HepG2 (cell line): ENCODE results near the gene PDXDC1. TPM values are rescaled to one million over a fixed set of nuclear protein-coding genes. Genes with fewer than 3 reads are reported as not detected.

Experiments
- ATAC-seq: fragments of 200-7000 bp; cut with Tn5 transposase; 3 replicates; pipeline ENCODE4 v1.9.1; 2020; ENCODE audit warnings: mild to moderate bottlenecking, moderate library complexity
- BruUV-seq: library from RNA; stranded (reverse); fragments of 400-500 nt; replicated peaks from 2 replicates; lab custom pipeline; 2021; lab: Mats Ljungman, UMichigan
- CTCF ChIA-PET: fragments of 300-600 bp; formaldehyde crosslinking; extraction: SDS; loops from one replicate; lab custom pipeline; 2021; ENCODE audit warnings: low total read pairs, inconsistent platforms, low intra/inter-chr PET ratio; lab: Yijun Ruan, JAX
- POLR2A ChIA-PET: fragments of 350-600 bp; sonication (Branson Sonifier 250); formaldehyde crosslinking; loops from one replicate; lab custom pipeline; 2020; ENCODE audit warnings: antibody characterized with exemption, inconsistent platforms; lab: Yijun Ruan, JAX
- DNase-seq: peaks from one replicate; pipeline ENCODE4 v3.0.0-alpha.2; 2015; ENCODE audit warnings: low spot score
- FAIRE-seq: peaks from 3 replicates; lab custom pipeline; 2011; peaks lifted over from hg19 to GRCh38; lab: Jason Lieb, UNC
- H2AFZ ChIP-seq: one replicate; pipeline ENCODE4 v1.6.1; 2011; ENCODE audit warnings: low read length, inconsistent platforms
- H3K27ac ChIP-seq: fragments of 300-600 bp; 3 replicates; pipeline ENCODE4 v1.8.0; 2011; ENCODE audit warnings: mixed run types, mild to moderate bottlenecking, mixed read lengths, low read length, inconsistent platforms; ENCODE audit not compliant: insufficient read depth; ENCODE audit errors: extremely low read length
- H3K27me3 ChIP-seq, 2 experiments: fragments of 200-600 bp in 1 of 2; 2 replicates in 1 of 2; 3 replicates in 1 of 2; pipeline versions ENCODE4 v1.6.0 to v1.8.0; 2011; ENCODE audit warnings: low read length in 2 of 2, mild to moderate bottlenecking in 2 of 2, moderate library complexity in 2 of 2, inconsistent platforms in 1 of 2; ENCODE audit not compliant: insufficient read depth in 2 of 2, control insufficient read depth in 1 of 2
- H3K36me3 ChIP-seq, 2 experiments: fragments of 200-600 bp in 1 of 2; replicated peaks in 1 of 2; 2 replicates in 1 of 2; 3 replicates in 1 of 2; pipeline versions ENCODE4 v1.5.1 to v1.8.0; 2011; ENCODE audit warnings: low read length in 2 of 2, inconsistent platforms in 1 of 2; ENCODE audit not compliant: insufficient read depth in 2 of 2, control insufficient read depth in 1 of 2
- H3K4me1 ChIP-seq: 2 replicates; pipeline ENCODE4 v1.5.1; 2012; ENCODE audit warnings: low read length, inconsistent platforms; ENCODE audit not compliant: insufficient read depth
- H3K4me2 ChIP-seq: 2 replicates; pipeline ENCODE4 v1.6.0; 2011; ENCODE audit warnings: low read depth, low read length, inconsistent platforms
- H3K4me3 ChIP-seq, 3 experiments: fragments of 200-600 bp in 1 of 3; sonication (generic), shearing (Covaris generic) in 1 of 3; replicated peaks in 1 of 3; 2 replicates each; pipeline ENCODE4 v1.5.1; 2011 to 2016; ENCODE audit warnings: low read length in 3 of 3, inconsistent platforms in 2 of 3, low read depth in 2 of 3, mild to moderate bottlenecking in 2 of 3, control low read depth in 1 of 3, mixed read lengths in 1 of 3; ENCODE audit not compliant: insufficient read depth in 1 of 3
- H3K79me2 ChIP-seq: one replicate; pipeline ENCODE4 v1.6.1; 2011; ENCODE audit warnings: low read length, inconsistent platforms; ENCODE audit not compliant: insufficient read depth
- H3K9ac ChIP-seq: 2 replicates; pipeline ENCODE4 v1.6.0; 2011; ENCODE audit warnings: mild to moderate bottlenecking, low read depth, low read length, inconsistent platforms; ENCODE audit not compliant: insufficient read depth
- H3K9me3 ChIP-seq: 2 replicates; pipeline ENCODE4 v1.5.1; 2012; ENCODE audit warnings: mild to moderate bottlenecking, low read length
- H4K20me1 ChIP-seq: 2 replicates; pipeline ENCODE4 v1.6.0; 2011; ENCODE audit warnings: inconsistent platforms, mild to moderate bottlenecking, low read length, moderate library complexity; ENCODE audit not compliant: insufficient read depth
- HNRNPLL ChIP-seq: fragments of 200-400 bp; formaldehyde crosslinking; IDR thresholded peaks from 2 replicates; pipeline ENCODE4 v1.6.1; 2017; ENCODE audit warnings: mild to moderate bottlenecking, low read depth, low read length; ENCODE audit not compliant: poor library complexity, severe bottlenecking
- ISL2 ChIP-seq: sonication (generic); formaldehyde crosslinking; IDR thresholded peaks from 2 replicates; pipeline ENCODE4 v1.5.0; 2020; ENCODE audit warnings: missing genetic modification reagents
- KDM2A ChIP-seq: sonication (generic); formaldehyde crosslinking; IDR thresholded peaks from 2 replicates; pipeline ENCODE4 v1.4.0; 2020; ENCODE audit warnings: low read depth, missing genetic modification reagents, borderline replicate concordance
- KLF12 ChIP-seq: sonication (generic); formaldehyde crosslinking; IDR thresholded peaks from 2 replicates; pipeline ENCODE4 v1.4.0; 2020; ENCODE audit warnings: missing genetic modification reagents, borderline replicate concordance
- MED13 ChIP-seq: sonication (generic); formaldehyde crosslinking; IDR thresholded peaks from 2 replicates; pipeline ENCODE4 v1.5.0; 2020; ENCODE audit warnings: missing genetic modification reagents
- NR2F6 ChIP-seq, 2 experiments: IDR thresholded peaks; 2 replicates each; pipeline ENCODE4 v1.6.1; 2016; ENCODE audit warnings: antibody characterized with exemption in 1 of 2, mild to moderate bottlenecking in 1 of 2
- POLR2A ChIP-seq, 2 experiments: IDR thresholded peaks; 2 replicates each; pipeline ENCODE4 v1.6.1; 2011; ENCODE audit warnings: low read depth in 2 of 2, low read length in 2 of 2, mild to moderate bottlenecking in 1 of 2, moderate library complexity in 1 of 2; ENCODE audit not compliant: insufficient read depth in 1 of 2
- XRCC5 ChIP-seq: fragments of 200-400 bp; formaldehyde crosslinking; optimal IDR thresholded peaks from 2 replicates; pipeline ENCODE3; 2017; ENCODE audit warnings: mild to moderate bottlenecking, low read length
- ZBTB38 ChIP-seq: sonication (generic); formaldehyde crosslinking; IDR thresholded peaks from 2 replicates; pipeline ENCODE4 v1.5.1; 2020; ENCODE audit warnings: mild to moderate bottlenecking, missing genetic modification reagents
- ZNF333 ChIP-seq: sonication (generic); formaldehyde crosslinking; IDR thresholded peaks from 2 replicates; pipeline ENCODE4 v1.4.0; 2020; ENCODE audit warnings: mild to moderate bottlenecking, missing genetic modification reagents, borderline replicate concordance
- ZNF34 ChIP-seq: sonication (generic); formaldehyde crosslinking; IDR thresholded peaks from 2 replicates; pipeline ENCODE4 v1.4.0; 2020; ENCODE audit warnings: mild to moderate bottlenecking, missing genetic modification reagents, borderline replicate concordance
- ZNF703 ChIP-seq: sonication (generic); formaldehyde crosslinking; IDR thresholded peaks from 2 replicates; pipeline ENCODE4 v1.5.1; 2020; ENCODE audit warnings: missing genetic modification reagents, mild to moderate bottlenecking, moderate library complexity, borderline replicate concordance
- ZNF747 ChIP-seq: sonication (generic); formaldehyde crosslinking; IDR thresholded peaks from 2 replicates; pipeline ENCODE4 v1.8.1; 2023; ENCODE audit warnings: missing genetic modification reagents, mild to moderate bottlenecking, borderline replicate concordance
- WGBS: methylation state at CpG from one replicate; pipeline ENCODE4 v1.1.6; 2017; ENCODE audit warnings: low lambda C conversion rate; 5-methylcytosine and 5-hydroxymethylcytosine counted together
- in situ Hi-C: cut with HindIII; loops from 2 replicates; pipeline ENCODE4 v1.10.0; 2017; ENCODE audit warnings: low pct_unique_long_range_greater_than_20kb; ENCODE audit not compliant: extremely low pct_ligation_motif_present
- intact Hi-C: fragments of 100-400 bp; cut with micrococcal nuclease; formaldehyde crosslinking; loops from one replicate; pipeline ENCODE4 v1.10.0; 2022; ENCODE audit not compliant: unreplicated experiment
- polyA plus RNA-seq, 8 experiments: library from polyadenylated mRNA; depleted of rRNA in 3 of 8; stranded (reverse) in 7 of 8; unstranded in 1 of 8; fragments of >200 nt; fragmentation: Illumina TruSeq in 4 of 8; extraction: Trizol in 4 of 8; gene quantifications; 2 replicates each; pipeline versions ENCODE4 v1.2.1 to v1.2.3, GENCODE V29; 2011 to 2016; ENCODE audit warnings: low read depth in 4 of 8, missing spikeins in 1 of 8, mixed read lengths in 1 of 8; ENCODE audit not compliant: insufficient read depth in 1 of 8
- total RNA-seq, 5 experiments: library from RNA; depleted of rRNA; stranded (reverse); fragments of >200 nt; fragmentation: Illumina TruSeq; extraction: Trizol; gene quantifications; 2 replicates each; pipeline ENCODE4 v1.2.3, GENCODE V29; 2016; ENCODE audit warnings: low read depth in 1 of 5
- TF ChIP-seq, protein P1 (sequence below): sonication (generic); formaldehyde crosslinking; IDR thresholded peaks from 2 replicates; pipeline ENCODE4 v1.4.0; 2020; ENCODE audit warnings: missing genetic modification reagents
- TF ChIP-seq, protein P2 (sequence below): sonication (generic); formaldehyde crosslinking; IDR thresholded peaks from 2 replicates; pipeline ENCODE4 v1.4.0; 2020; ENCODE audit warnings: mild to moderate bottlenecking, missing genetic modification reagents, borderline replicate concordance
- TF ChIP-seq, protein P3 (sequence below): sonication (generic); formaldehyde crosslinking; IDR thresholded peaks from 2 replicates; pipeline ENCODE4 v1.4.0; 2020; ENCODE audit warnings: low read depth, mild to moderate bottlenecking, missing genetic modification reagents

PDXDC1 gene
- total and polyA plus RNA-seq, 2 of the 13 experiments (the other 11 are each of a cell fraction or from before 2014, with no cell fraction given) = 133 to 169 TPM

GRCh38 chr16:15037003-15037402, 62.2 kb downstream of the PDXDC1 start:
- ATAC-seq (no peak), FAIRE-seq (no peak), DNase-seq (no peak)
- no peaks in the 10 kb centered on the region for H3K9me3 ChIP-seq
- no peak overlapping the region for H3K9ac ChIP-seq
- H3K4me3 ChIP-seq = no peak overlapping the region
- H3K4me1 ChIP-seq = no peaks in the 10 kb centered on the region
- intact Hi-C loops = no loop called here
- no peaks in the 10 kb centered on the region for H4K20me1 ChIP-seq
- no peak overlapping the region for H3K4me2 ChIP-seq
- in situ Hi-C loops = no loop called here
- H2AFZ ChIP-seq = no peak overlapping the region
- no peaks in the 10 kb centered on the region for H3K27me3 ChIP-seq
- H3K36me3 ChIP-seq = peaks cover 66 to 97% of the 10 kb centered on the region in 2 experiments
- TF ChIP-seq ISL2 = no peak
- no peak for TF ChIP-seq ZNF34 (CRISPR knock-in tag)
- no peak for TF ChIP-seq KDM2A (CRISPR knock-in tag)
- TF ChIP-seq, protein P1, sequence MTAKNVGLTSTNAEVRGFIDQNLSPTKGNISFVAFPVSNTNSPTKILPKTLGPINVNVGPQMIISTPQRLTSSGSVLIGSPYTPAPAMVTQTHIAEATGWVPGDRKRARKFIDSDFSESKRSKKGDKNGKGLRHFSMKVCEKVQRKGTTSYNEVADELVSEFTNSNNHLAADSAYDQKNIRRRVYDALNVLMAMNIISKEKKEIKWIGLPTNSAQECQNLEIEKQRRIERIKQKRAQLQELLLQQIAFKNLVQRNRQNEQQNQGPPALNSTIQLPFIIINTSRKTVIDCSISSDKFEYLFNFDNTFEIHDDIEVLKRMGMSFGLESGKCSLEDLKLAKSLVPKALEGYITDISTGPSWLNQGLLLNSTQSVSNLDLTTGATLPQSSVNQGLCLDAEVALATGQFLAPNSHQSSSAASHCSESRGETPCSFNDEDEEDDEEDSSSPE (CRISPR knock-in tag) = no peak
- TF ChIP-seq POLR2A (IDR thresholded peaks at IDR 0.05; ENCODE audit: insufficient read depth in 1 of 2, low read depth in 2 of 2, low read length in 2 of 2) = peak in 1 of 2 experiments; percentile 34; a peak in 1 of 4 replicates
- CTCF ChIA-PET = no interaction called here
- no peaks in the 10 kb centered on the region for H3K79me2 ChIP-seq
- BruUV-seq = TSS peak; percentile 43
- 96% methylated on average over 10 of the region's 10 CpGs for WGBS
- POLR2A ChIA-PET = interaction anchor here (1.0 kb wide), 1 partner anchor 15 kb away, joined by 3 read pairs; no protein-coding TSS in a partner anchor
- no peak overlapping the region for H3K27ac ChIP-seq

DNA sequence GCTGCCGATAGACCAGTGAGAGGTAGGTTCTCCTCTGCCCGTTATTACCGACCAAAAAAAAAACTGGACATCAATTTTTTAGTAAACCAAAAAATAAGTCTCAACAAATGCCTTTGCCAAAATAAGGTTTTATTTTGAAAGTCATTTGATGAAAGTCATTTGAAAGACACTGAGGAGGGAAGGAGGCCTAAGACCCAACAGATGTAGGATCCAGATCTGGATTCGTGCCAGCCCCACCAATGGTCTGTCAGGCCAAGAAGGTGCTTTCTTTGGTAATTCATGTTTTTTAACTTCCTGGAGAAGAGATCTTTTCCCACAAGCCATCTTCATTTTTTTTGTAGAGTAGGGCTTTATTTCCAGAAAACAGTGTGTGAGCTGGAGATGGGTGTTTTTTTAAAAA, 62.9 kb downstream of the PDXDC1 start:
- FAIRE-seq = no peak
- no peak for ATAC-seq
- Histone ChIP-seq H4K20me1 (no peaks in the 10 kb centered on the region), H3K36me3 (peaks cover 61 to 90% of the 10 kb centered on the region in 2 experiments), H3K4me2 (no peak overlapping the region), H3K79me2 (no peaks in the 10 kb centered on the region), H3K4me3 (no peak overlapping the region), H3K9ac (no peak overlapping the region), H3K4me1 (no peaks in the 10 kb centered on the region), H3K27me3 (no peaks in the 10 kb centered on the region), H3K9me3 (no peaks in the 10 kb centered on the region), H3K27ac (no peak overlapping the region), H2AFZ (no peak overlapping the region)
- in situ Hi-C loops (no loop called here), intact Hi-C loops (no loop called here)
- no TSS peak for BruUV-seq
- POLR2A ChIA-PET = no interaction called here
- DNase-seq = no peak
- WGBS = 95% methylated on average over 4 of the region's 4 CpGs
- CTCF ChIA-PET = no interaction called here
- TF ChIP-seq NR2F6 (IDR thresholded peaks at IDR 0.05) (no peak), NR2F6 (CRISPR knock-in tag; IDR thresholded peaks at IDR 0.05) (no peak), ZNF333 (CRISPR knock-in tag) (no peak), ZNF703 (no peak), KLF12 (no peak), ZNF747 (CRISPR knock-in tag) (no peak), HNRNPLL (no peak), ZBTB38 (CRISPR knock-in tag) (no peak), MED13 (CRISPR knock-in tag) (no peak), XRCC5 (no peak)
- TF ChIP-seq, protein P2, sequence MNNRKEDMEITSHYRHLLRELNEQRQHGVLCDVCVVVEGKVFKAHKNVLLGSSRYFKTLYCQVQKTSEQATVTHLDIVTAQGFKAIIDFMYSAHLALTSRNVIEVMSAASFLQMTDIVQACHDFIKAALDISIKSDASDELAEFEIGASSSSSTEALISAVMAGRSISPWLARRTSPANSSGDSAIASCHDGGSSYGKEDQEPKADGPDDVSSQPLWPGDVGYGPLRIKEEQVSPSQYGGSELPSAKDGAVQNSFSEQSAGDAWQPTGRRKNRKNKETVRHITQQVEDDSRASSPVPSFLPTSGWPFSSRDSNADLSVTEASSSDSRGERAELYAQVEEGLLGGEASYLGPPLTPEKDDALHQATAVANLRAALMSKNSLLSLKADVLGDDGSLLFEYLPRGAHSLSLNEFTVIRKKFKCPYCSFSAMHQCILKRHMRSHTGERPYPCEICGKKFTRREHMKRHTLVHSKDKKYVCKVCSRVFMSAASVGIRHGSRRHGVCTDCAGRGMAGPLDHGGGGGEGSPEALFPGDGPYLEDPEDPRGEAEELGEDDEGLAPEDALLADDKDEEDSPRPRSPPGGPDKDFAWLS = no peak
- TF ChIP-seq, protein P3, sequence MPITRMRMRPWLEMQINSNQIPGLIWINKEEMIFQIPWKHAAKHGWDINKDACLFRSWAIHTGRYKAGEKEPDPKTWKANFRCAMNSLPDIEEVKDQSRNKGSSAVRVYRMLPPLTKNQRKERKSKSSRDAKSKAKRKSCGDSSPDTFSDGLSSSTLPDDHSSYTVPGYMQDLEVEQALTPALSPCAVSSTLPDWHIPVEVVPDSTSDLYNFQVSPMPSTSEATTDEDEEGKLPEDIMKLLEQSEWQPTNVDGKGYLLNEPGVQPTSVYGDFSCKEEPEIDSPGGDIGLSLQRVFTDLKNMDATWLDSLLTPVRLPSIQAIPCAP = no peak
